ENCODE data around the gene IL22RA1.

GRCh38 chr1:24109686-24110475 is 33.1 kb downstream of the IL22RA1 start:
- TF ChIP-seq CTCF (IDR thresholded peaks at IDR 0.05; ENCODE audit: low read length), result no peak
- no peak for TF ChIP-seq EZH2 (IDR thresholded peaks at IDR 0.05; ENCODE audit: borderline replicate concordance, low read length)
